GM21825 (cell line): Measurements from ENCODE around the gene FNDC3B.

ENCODE experiments used
- ATAC-seq: cut with Tn5 transposase; IDR thresholded peaks from one replicate; pipeline ENCODE4 v1.9.1; 2021; ENCODE audit warnings: mild to moderate bottlenecking, moderate library complexity; ENCODE audit not compliant: unreplicated experiment

FNDC3B gene

DNA sequence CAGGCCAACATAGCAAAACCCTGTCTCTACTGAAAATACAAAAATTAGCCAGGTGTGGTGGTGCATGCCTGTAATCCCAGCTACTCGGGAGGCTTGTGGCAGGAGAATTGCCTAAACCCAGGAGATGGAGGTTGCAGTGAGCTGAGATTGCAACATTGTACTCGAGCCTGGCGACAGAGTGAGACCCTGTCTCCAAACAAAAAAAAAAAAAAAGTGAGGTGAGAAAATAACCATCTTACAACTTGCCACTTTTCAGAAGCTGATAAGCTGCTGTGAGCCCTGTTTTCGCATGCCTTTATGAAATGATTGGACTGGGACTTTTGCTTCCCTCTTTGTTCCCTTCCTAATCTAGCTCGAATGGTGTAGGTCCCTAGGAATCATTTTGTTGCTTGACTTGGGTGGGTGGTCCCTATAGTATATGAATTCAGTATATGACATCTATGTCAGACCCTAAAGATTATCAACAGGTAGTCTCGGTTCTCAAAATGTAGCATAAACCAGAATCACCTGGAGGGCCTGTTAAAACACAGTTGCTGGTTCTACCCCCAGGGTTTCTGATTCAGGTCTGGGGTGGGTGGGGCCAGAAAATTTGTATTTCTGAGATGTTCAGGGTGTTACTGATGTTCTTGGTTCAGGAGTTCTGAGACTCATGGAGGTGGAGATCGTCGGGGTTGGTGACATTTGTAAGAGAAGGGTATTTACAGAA lies 107.9 kb downstream of the FNDC3B start:
- no peak for ATAC-seq

DNA sequence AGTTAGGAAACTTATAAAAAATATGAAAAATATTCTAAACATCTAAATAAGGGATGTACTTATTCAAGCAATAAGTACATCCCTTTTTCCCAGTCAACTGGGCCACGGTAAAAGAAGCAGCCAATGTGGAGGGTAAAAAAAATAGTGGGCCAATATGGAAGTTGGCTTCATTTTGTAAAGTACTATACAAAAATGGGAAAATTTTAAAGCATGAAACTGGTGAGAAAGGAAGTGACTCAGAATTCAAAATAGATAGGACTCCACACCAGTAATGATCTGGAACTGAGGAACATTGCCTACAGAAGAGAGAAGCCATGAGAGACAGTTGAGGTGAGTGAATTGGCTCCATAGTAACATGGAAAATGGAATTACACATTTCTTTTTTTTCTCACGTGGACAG lies 108.9 kb downstream of the FNDC3B start:
- no peak for ATAC-seq

DNA sequence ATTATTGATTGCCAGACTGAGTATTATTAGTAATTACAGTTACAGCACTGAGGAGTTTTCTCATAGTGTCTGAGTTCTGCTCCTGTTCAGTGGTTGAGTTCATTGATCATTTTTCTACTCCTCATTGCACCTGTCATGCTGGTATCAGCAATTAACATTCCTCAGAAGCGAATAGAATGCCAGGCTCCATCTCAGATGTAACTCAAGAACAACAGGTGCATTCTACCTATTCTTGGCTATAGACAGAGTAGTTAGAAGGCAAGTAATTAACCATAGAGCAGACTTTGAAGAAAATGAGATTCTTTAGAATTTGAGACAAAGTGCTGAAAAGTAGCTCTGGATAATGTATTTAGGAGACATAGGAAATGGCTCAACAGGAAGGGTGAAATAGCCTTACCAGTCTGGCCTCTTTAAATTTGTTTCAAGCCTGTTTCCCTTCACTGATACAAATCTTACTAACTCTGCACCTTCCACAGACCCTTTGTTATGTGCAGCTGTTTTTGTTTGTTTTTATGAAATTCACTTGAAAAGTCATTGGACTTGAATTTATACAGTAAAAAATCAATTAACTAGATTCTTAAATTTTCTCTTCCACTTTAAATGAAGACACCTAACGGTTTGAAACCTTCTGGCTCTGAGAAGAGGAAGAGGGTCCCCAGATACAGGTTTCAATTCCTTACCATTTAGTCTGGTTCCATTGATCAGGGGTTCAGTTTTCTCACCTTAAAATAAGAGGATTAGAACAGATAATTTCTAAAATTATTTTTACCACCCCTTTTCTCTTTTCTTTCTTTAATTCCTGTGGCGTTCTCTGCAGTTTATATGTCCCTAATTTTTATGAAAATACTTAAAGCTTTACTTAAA lies 109.6 kb downstream of the FNDC3B start:
- ATAC-seq: no peak

DNA sequence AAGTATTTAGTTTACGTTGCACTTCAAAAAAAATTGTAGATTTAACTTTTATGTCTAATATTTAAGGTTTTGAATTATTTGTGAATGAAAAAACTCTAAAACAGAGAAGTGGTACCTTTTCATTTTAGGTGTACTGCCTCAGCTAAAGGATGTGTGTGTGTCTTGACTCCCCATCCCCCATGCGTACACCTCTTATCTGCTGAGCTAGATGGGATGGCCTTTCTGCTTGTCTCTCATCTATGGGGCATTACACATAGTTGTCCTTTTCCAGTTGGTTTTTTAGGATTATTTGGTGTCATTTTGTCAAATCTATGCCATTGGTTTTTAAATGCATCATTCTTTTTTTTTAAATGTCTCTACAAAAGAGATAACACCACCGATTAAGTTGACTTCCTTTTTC lies 110.9 kb downstream of the FNDC3B start:
- ATAC-seq: no peak

DNA sequence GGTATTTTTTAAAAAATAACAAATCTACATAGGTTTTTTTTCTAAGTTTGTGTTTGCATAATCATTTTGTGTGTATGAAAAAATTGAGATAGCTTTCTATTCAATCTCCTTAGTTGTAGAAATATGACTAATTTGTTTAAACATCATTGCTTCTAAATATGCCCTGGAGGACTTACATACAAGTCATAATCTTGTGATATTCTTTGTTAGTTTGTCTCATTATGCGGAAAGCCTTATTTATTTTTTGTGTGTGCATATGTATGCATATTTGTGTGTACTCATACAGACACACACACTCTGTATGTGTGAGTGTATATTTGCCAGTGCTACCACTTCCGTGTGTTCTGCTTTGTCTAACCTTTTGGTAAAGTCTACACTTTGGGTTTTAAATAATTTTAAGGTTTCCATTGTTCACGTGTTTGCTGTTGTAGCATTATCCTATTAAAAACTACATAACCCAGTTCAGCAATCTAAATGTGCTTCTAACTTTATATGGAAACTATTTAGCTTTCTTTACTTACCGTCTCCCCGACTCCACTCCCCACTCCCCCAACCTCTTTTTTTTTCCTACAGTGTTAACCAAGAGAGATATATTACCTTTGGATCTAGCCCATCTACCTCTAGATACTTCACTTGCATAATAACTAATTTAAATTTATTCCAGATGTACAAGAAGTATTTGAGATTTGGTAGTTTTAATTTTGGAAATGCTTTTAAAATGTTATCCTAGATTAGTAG lies 111.7 kb downstream of the FNDC3B start:
- no peak for ATAC-seq

DNA sequence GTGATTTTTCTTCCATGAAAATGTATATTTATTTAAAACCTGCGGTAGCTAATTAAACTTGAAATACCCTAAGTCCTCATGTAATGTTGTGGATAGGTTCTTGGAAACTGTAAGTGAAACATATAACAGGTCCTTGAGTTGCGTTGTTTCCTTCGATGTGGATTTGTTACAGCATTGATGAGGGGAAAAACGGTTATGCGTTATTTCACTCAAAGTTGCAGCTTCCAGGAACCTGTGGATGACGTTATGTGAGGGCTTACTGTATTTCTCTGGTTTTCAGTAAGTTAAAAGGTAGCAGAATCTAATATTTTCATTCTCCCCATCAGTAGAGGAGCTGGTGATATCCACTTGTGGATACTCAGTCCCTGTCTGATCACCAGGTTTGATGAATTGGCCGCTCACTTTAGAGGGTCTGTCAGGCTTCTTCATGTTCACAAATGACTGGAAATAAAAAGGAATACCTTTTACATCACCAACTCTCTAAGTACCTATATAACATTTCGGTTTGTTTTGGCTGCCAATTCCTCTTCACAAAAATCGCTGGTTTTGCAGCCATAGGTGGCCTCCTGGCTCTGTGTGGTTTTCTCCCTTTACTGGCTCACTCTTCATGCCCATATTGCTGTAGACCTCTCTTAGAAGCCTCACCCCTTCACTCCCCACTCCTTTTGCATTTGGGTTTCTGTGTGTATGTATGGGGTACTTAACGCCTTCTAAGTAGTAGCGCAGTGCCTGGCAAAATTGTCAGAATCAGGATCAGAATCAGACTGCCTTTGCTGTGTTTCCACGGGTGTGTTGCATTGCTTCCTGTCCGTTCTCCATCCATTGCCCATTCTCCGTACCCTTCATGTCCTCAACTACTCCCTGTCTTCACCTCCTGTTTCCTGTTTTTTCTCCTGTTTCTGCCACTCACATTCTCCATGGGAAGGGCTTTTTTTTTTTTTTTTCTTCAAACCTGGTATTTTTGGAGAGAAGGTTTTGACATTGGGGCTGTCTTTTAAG lies 112.6 kb downstream of the FNDC3B start:
- ATAC-seq: no peak

DNA sequence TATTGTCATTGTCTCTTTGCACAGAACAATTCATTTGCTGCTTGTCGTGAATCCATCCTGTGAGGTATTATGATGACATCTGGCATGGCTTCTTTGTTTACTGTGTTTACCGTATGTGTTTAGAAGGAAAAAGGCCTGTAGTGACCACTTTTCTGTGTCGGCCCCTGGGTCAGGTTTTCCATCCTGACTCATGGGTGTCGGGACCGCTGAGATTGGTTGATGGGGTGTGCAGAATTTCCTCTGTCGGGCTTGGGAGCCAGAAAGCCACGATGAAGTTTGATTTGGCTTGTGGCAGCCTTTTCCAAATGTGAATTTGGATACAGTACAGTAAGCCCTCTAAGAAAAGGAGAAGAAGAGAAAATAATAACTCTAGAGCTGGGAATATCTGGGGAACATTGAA lies 113.5 kb downstream of the FNDC3B start:
- ATAC-seq: no peak

DNA sequence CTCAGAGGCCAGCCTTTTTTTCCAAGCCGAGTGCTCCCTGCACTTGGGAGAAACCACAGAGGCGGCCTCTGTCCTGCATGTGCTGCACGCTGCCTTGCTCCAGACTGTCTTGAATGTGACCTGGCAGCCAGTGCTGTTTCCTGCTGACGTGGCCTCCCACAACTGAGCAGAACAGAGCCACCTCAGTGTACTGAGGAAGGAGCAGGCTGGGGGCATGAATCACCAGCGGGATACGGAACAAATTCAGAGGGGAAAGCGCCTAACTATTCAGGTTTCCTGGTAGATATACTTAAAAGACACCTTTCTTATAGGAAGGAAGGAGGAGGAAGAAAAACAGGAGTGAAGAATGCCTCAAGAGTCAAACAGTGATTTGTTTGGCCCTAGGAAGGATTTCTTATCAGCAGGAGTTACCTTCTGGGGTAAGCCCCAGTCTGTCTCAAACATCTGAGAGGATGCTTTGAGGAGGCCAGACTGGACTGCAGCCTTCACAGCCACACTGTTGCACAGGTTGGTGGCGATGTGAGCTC lies 114.0 kb downstream of the FNDC3B start:
- peak; percentile 82 for ATAC-seq

DNA sequence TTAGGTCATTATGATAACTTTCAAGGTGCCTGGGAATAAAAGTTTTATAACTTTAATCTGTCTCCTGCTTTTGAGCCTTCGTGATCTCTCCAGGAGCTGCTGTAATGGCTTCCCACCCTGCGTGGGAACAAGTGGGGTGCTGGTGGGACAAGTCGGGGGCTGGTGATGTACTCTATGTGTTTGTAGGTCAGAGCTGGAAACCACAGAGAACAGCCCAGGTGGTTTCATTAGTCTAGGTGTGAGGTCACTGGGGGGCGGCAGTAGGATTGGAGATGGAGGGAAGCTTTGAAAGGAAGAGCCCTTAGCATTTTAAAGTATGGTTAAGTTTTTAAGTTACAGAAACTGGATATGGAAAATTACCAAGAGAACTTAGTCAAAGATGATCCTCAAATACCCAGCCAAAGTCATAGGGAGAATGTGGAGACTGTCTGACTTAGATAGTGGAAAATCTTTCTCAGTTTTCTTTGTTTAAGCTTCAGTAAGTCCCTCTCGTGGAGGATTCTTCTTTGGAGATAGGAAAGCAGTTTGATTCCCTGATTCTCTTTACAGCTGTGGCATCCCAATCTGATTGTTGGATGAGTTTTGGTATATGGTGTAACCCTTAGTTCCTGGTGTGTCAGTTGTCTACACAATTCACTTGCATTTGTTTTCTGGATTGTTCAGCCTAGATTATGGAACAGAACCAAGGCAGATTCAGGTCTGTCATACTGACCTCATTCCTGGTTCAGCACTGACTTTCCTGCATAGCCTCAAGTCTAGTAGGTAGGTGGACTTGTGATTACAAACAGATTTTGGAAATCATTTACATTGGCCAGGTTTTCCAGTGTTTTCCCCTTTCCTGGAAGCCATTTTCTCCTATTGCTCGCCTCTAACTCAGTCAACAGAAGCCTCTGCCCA lies 115.6 kb downstream of the FNDC3B start:
- ATAC-seq: no peak

DNA sequence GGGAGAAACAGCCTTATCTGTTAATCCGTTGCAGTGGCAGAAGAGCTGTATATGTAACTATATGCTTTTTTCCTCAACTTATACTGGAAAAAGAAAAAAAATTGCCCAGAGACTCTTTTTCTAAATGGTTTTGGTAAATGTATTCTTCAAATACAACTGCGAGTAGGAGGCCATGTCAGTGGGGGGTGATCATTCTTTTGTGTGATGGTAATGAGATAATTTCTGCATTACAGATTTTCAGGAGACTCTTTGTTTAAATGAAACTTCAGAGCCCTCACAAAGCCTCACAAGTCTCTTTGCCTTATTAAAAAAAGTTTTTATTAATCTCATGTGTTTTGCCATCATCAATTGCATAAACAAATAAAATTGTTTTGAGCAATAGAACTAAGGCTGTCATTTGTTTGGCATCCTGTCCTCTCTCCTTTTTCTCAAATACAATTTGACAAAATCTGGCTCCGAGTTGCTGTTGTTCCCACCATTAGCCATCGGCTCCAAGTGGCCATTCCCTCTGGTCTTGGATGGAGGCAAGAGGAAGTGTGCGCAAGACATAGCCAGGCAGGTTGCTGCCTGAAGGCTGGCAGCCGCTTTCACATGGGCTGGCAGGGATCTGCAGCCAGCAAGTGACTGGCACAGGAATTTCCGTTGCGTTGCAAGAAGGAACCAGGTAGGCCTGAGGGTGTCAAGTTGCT lies 116.7 kb downstream of the FNDC3B start:
- ATAC-seq: no peak

DNA sequence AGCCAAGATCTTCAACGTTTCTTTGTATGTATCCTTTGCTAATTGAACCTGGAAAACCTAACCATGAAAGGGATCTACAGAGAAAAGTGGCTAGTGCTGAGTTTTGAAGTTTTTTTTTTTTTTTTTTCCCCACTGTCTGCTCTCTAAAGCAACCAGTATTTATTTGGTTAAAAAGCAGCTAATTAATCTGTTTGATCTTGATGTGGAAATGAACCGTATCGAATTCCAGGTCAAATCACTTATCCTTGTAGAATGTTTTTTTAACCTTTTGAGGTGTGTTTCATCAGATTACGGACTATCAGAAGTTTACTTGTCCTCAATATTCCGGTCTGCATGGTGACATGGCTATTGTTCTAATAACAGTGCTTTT lies 117.2 kb downstream of the FNDC3B start:
- no peak for ATAC-seq

DNA sequence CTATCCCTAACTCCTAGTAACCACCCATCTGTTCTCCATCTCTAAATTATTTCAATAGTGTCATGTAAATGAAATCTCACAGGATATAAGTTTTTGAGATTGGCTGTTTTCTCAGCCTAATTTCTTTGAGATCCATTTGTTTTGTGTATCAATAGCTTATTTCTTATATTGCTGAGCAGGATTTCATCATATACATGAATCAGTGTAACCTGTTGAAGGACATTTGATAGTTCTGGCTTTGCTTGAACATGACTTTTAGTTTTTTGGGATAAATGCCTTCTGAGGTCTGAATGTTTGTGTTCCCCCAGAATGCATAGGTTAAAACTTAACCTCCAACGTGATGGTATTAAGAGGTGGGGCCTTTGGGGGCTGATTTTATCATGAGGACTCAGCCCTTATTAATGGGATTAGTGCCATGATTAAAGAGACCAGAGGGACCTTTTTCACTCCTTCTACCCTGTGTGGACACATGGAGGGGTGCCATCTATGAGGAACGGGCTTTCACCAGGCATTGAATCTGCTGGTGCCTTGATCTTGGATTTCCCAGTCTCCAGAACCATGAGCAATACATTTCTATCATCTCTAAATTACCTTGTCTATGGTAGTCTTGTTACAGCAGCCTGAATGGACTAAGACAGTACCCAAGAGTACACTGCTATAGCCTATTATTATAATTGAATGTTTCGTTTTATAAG lies 118.3 kb downstream of the FNDC3B start:
- no peak for ATAC-seq

DNA sequence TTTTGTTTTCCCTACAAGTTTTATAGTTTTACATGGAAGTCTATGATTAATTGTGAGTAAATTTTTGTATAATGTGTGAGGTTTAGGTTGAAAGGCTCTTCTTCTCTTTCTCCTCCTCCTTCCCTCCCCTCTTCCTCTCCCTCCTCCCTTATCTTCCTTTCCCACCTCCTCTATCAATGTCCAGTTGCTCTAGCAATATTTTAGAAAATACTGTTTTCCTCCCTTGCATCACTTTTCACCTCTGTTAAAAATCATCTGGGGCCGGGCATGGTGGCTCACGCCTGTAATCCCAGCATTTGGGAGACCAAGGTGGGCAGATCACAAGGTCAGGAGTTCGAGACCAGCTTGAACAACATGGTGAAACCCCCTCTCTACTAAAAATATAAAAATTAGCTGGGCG lies 119.4 kb downstream of the FNDC3B start:
- no peak for ATAC-seq

DNA sequence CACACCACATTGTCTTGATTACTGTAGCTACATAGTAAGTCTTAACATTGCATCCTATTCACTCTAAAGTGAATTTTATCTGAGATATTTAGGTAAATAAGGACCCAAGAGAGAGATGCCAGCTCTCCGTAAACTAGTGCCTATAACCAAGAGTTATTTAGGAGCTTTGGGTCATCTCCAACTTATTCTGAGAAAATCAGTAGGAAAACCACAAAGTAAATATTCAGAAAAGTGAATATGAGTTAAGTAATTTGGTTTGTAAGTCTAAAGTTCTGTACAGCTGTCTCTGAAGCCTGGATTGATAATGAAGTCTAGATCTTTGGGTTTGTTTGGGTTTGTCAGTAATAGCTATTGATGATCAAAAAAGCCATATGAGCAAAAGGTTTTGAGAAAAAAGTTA lies 120.0 kb downstream of the FNDC3B start:
- no peak for ATAC-seq

DNA sequence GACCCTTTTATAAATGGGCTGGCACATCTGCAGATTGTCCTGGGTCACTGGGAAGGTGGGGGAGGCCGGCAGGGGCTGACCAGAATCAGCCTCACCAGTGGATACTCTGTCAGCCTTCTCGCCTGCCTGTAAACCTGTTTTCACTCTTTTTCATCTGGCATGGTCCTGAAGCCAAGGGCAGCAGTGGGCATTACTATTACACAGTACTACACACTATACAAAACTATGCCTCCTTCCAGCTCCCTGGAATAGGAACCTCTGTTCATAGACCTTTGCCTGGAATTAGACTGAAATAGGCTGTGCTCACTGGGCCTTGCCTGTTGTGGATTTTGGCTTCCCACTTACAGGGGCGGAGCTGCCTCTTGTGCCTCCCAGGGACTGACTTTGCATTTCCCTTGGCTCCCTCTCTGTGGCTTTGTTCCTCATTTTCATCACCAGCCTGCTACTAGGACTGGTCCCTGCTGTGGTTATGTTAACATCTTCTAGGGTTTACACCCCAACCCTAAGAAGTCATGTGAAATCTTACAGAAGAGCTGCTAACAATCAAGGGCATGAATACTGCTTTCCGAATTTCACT lies 120.7 kb downstream of the FNDC3B start:
- ATAC-seq: no peak

DNA sequence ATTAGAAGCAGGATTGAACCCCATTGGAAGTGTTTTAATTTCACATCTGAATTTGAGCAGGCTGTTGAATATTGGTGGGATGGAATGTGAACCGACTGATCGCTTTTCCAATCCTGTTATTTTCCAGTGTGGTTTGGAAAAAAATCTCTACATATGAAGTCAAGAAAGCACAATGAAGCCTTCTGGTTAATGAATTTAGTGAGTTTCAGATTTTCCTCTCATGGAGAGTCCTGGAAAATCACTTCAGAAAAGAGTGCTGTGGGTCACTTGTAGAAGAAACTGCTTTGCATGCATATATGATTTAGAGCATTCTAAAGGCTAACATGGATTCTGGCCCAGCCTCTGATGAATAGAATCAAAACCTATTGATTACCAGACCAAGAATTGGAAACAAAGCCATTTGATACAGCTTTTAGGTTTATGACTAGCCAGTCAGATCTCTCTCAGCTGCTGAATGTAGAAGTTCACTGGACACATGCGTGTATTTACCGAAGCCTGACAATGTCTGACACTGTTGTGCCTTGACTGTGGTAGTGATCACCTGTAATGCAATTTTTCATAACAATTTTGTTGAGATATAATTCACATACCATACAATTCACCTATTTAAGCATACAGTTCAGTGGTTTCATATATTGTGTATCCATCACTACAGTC lies 121.9 kb downstream of the FNDC3B start:
- ATAC-seq: no peak

DNA sequence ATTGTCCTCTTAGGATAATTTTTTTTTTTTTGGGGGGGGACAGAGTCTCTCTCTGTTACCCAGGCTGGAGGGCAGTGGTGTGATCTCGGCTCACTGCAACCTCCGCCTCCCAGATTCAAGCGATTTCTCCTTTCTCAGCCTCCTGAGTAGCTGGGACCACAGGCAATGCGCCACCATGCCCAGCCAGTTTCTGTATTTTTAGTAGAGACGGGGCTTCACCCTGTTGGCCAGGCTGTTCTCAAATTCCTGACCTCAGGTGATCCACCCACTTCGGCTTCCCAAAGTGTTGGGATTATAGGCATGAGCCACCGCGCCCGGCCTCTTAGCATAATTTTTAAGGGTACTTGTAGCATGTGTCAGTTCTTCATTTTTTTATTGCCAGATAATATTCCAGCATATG lies 122.6 kb downstream of the FNDC3B start:
- no peak for ATAC-seq
